Naive thymus-derived CD4-positive, alpha-beta T cell (primary cell): ENCODE measurements around the gene TTC33. TPM values are rescaled to one million over a fixed set of nuclear protein-coding genes. Genes with fewer than 3 reads are reported as not detected.
A peak's percentile ranks its signal among the peaks of the same experiment; 100 is the strongest.

Source experiments
- ATAC-seq: fragments of 150-1000 bp; cut with Tn5 transposase; 2 replicates; pipeline ENCODE4 v1.10.0; 2021; ENCODE audit warnings: mild to moderate bottlenecking, moderate library complexity
- CTCF ChIA-PET: fragments of 350-600 bp; sonication (Branson Sonifier 250); formaldehyde crosslinking; loops from one replicate; lab custom pipeline; 2021; ENCODE audit warnings: antibody characterized with exemption; lab: Charles Lee
- POLR2A ChIA-PET: fragments of 350-600 bp; sonication (Branson Sonifier 250); formaldehyde crosslinking; loops from one replicate; lab custom pipeline; 2021; ENCODE audit warnings: antibody characterized with exemption, inconsistent platforms; lab: Charles Lee
- DNase-seq, 9 donors: peaks; one replicate each; pipeline versions ENCODE4 v3.0.0 to v3.0.0-alpha.2; 2020 to 2022; ENCODE audit warnings: mixed read lengths in 1 of 9
- H3K27ac ChIP-seq: one replicate; pipeline ENCODE4 v1.7.0; 2013; ENCODE audit warnings: mild to moderate bottlenecking, low read depth, low read length, moderate library complexity
- H3K27me3 ChIP-seq, 2 donors: one replicate each; pipeline ENCODE4 v1.7.0; 2013; ENCODE audit warnings: low read length in 2 of 2, mild to moderate bottlenecking in 2 of 2, moderate library complexity in 2 of 2; ENCODE audit not compliant: control insufficient read depth in 2 of 2, insufficient read depth in 2 of 2
- H3K36me3 ChIP-seq, 3 experiments: 1 replicate in 2 of 3; 2 replicates in 1 of 3; pipeline ENCODE4 v1.7.0; 2013; ENCODE audit warnings: low read length in 3 of 3, mild to moderate bottlenecking in 3 of 3, moderate library complexity in 1 of 3; ENCODE audit not compliant: insufficient read depth in 3 of 3, control insufficient read depth in 2 of 3
- H3K4me1 ChIP-seq, 2 donors: one replicate each; pipeline ENCODE4 v1.7.0; 2013; ENCODE audit warnings: low read length in 2 of 2, mild to moderate bottlenecking in 2 of 2, moderate library complexity in 1 of 2; ENCODE audit not compliant: control insufficient read depth in 2 of 2, insufficient read depth in 2 of 2
- H3K4me3 ChIP-seq: 2 replicates; pipeline ENCODE4 v1.7.0; 2013; ENCODE audit warnings: mild to moderate bottlenecking, low read length
- H3K9me3 ChIP-seq, 3 experiments: 1 replicate in 2 of 3; 2 replicates in 1 of 3; pipeline ENCODE4 v1.7.0; 2013; ENCODE audit warnings: low read length in 3 of 3; ENCODE audit not compliant: control insufficient read depth in 2 of 3
- H3K27ac Mint-ChIP-seq, 9 donors: one replicate each; pipeline ENCODE4 v1.8.0; 2020 to 2022; ENCODE audit warnings: mixed read lengths in 9 of 9, mild to moderate bottlenecking in 8 of 9, moderate library complexity in 5 of 9, inconsistent platforms in 2 of 9
- H3K27me3 Mint-ChIP-seq, 5 donors: one replicate each; pipeline ENCODE4 v1.8.0; 2021 to 2022; ENCODE audit warnings: mixed read lengths in 5 of 5, mild to moderate bottlenecking in 1 of 5
- H3K36me3 Mint-ChIP-seq, 5 donors: one replicate each; pipeline ENCODE4 v1.8.0; 2020 to 2022; ENCODE audit warnings: mixed read lengths in 5 of 5, mild to moderate bottlenecking in 3 of 5, inconsistent platforms in 1 of 5
- H3K4me1 Mint-ChIP-seq, 7 donors: one replicate each; pipeline ENCODE4 v1.8.0; 2020 to 2022; ENCODE audit warnings: mixed read lengths in 7 of 7, mild to moderate bottlenecking in 3 of 7, inconsistent platforms in 1 of 7
- H3K4me3 Mint-ChIP-seq, 10 donors: one replicate each; pipeline ENCODE4 v1.8.0; 2020 to 2022; ENCODE audit warnings: mild to moderate bottlenecking in 10 of 10, mixed read lengths in 10 of 10, moderate library complexity in 6 of 10, inconsistent platforms in 2 of 10
- H3K9me3 Mint-ChIP-seq, 11 donors: one replicate each; pipeline ENCODE4 v1.8.0; 2020 to 2022; ENCODE audit warnings: mixed read lengths in 11 of 11, mild to moderate bottlenecking in 4 of 11, inconsistent platforms in 1 of 11, moderate library complexity in 1 of 11
- intact Hi-C, 2 donors: fragments of 100-400 bp; cut with micrococcal nuclease; formaldehyde crosslinking; loops; one replicate each; pipeline ENCODE4 v1.15.1; 2023
- polyA plus RNA-seq, 2 donors: library from polyadenylated mRNA; unstranded; fragments of 300-500 nt; fragmentation: Illumina TruSeq; gene quantifications; one replicate each; pipeline ENCODE4 v1.2.3, GENCODE V29; 2021
- total RNA-seq, 6 experiments: library from RNA in 5 of 6; stranded (reverse) in 5 of 6; gene quantifications; 1 replicate in 5 of 6; 2 replicates in 1 of 6; pipeline ENCODE4 v1.2.3 and lab custom pipeline; 2021 to 2026

Gene TTC33
- total and polyA plus RNA-seq, 7 experiments from 2014 or later, result 7.0 to 19.0 (median 14.0) TPM

- ChIA-PET POLR2A (interaction anchor here (1.4 kb wide), 1 partner anchor 108 kb away, joined by 3 read pairs; no protein-coding TSS in a partner anchor), CTCF (interaction anchor here (1.6 kb wide), 1 partner anchor 9 kb away, joined by 3 read pairs; no protein-coding TSS in a partner anchor)
- Histone ChIP-seq H3K4me3 (peak overlapping the region; percentile 0), H3K27ac (peak overlapping the region; percentile 54), H3K9me3 (no peaks in the 10 kb centered on the region), H3K4me1 (peaks cover 0 to 22% of the 10 kb centered on the region in 2 donors), H3K36me3 (no peaks in the 10 kb centered on the region), H3K27me3 (no peaks in the 10 kb centered on the region)
- DNase-seq (no peak), ATAC-seq (peak; percentile 42)
- Mint-ChIP-seq H3K27ac (peak overlapping the region; percentile 5 to 93 (median 85)), H3K9me3 (peaks cover 0 to 20% (median 0%) of the 10 kb centered on the region in 11 donors), H3K4me1 (peaks cover 17 to 60% (median 52%) of the 10 kb centered on the region in 7 donors), H3K36me3 (peaks cover 0 to 31% (median 0%) of the 10 kb centered on the region in 5 donors), H3K4me3 (peak overlapping the region in 9 of 10 donors; percentile 44 to 77 (median 67)), H3K27me3 (no peaks in the 10 kb centered on the region)
- intact Hi-C loops, result no loop called here
Observed at GRCh38 chr5:40515476-40515875, 240.3 kb downstream of the TTC33 start.

DNA sequence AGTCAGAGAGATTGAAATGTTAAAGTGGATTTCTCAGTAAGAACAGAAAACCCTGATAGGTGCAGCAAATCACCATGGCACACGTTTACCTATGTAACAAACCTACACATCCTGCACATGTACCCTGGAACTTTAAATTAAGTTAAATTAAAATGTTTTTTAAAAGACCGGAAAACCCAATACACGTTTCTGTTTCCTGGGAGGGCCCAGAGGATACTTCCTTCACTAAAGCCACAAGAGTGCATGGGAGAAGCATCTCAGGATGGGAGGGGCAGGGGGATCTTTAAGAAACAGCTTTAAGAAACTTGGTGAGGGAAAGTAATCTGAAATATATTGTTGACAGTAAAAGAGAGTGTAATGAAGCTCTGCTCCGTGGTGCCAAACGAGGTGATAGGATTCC, 240.8 kb downstream of the TTC33 start:
- Histone ChIP-seq H3K36me3 (no peaks in the 10 kb centered on the region), H3K4me1 (peaks cover 0 to 22% of the 10 kb centered on the region in 2 donors), H3K27me3 (no peaks in the 10 kb centered on the region), H3K4me3 (peak overlapping the region; percentile 0), H3K27ac (peak overlapping the region; percentile 54), H3K9me3 (no peaks in the 10 kb centered on the region)
- POLR2A ChIA-PET, result interaction anchor here (1.4 kb wide), 1 partner anchor 108 kb away, joined by 3 read pairs; no protein-coding TSS in a partner anchor
- ATAC-seq (peak; percentile 78), DNase-seq (peak in 7 of 9 donors; percentile 28 to 70 (median 59))
- Mint-ChIP-seq H3K4me1 (peaks cover 17 to 60% (median 52%) of the 10 kb centered on the region in 7 donors), H3K36me3 (peaks cover 0 to 31% (median 0%) of the 10 kb centered on the region in 5 donors), H3K27ac (peak overlapping the region; percentile 5 to 93 (median 85)), H3K9me3 (peaks cover 0 to 20% (median 0%) of the 10 kb centered on the region in 11 donors), H3K27me3 (no peaks in the 10 kb centered on the region), H3K4me3 (peak overlapping the region; percentile 5 to 77 (median 66))
- CTCF ChIA-PET, result interaction anchor here (1.6 kb wide), 1 partner anchor 8 kb away, joined by 3 read pairs; no protein-coding TSS in a partner anchor
- intact Hi-C loops, result no loop called here

GRCh38 chr5:40511801-40512200, 244.0 kb downstream of the TTC33 start:
- no peak for DNase-seq
- no peak for ATAC-seq
- H3K27ac Mint-ChIP-seq, result peak overlapping the region in 1 of 9 donors; percentile 62
- no peaks in the 10 kb centered on the region for H3K9me3 ChIP-seq
- peaks cover 0 to 12% (median 0%) of the 10 kb centered on the region in 11 donors for H3K9me3 Mint-ChIP-seq
- H3K36me3 ChIP-seq, result no peaks in the 10 kb centered on the region
- peaks cover 0 to 19% (median 0%) of the 10 kb centered on the region in 5 donors for H3K36me3 Mint-ChIP-seq
- no peaks in the 10 kb centered on the region for H3K27me3 Mint-ChIP-seq
- intact Hi-C loops, result no loop called here
- H3K4me1 ChIP-seq, result peaks cover 0 to 22% of the 10 kb centered on the region in 2 donors
- ChIA-PET CTCF (interaction anchor here (1.4 kb wide), 1 partner anchor 174 kb away, joined by 3 read pairs; no protein-coding TSS in a partner anchor), POLR2A (interaction anchor here (1.3 to 1.4 kb wide), 3 partner anchors 165 to 175 kb away, joined by 3 to 4 read pairs (median 4); no protein-coding TSS in a partner anchor)
- no peaks in the 10 kb centered on the region for H3K27me3 ChIP-seq
- no peak overlapping the region for H3K4me3 ChIP-seq
- H3K4me1 Mint-ChIP-seq, result peaks cover 18 to 45% (median 40%) of the 10 kb centered on the region in 7 donors
- H3K27ac ChIP-seq, result no peak overlapping the region
- H3K4me3 Mint-ChIP-seq, result no peak overlapping the region

DNA sequence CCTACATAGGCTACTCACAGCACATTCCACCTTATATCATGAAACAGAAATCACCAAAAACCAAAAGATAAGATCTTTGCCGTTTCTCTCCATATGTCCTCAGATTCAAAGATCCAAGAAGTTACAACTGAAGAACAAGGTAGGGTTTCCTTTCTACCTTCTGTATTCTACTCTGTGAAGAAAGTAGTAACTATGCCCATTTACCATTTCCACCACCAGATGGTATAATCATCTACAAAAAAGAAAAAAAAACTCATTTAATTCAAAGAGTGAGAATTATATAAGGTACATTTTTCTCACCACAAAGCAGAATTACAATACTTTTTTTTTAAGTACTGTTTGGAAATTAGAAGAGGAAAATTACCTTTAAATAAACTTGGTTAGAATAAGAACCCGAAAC, 248.7 kb downstream of the TTC33 start:
- Histone ChIP-seq H3K4me3 (no peak overlapping the region), H3K9me3 (no peaks in the 10 kb centered on the region), H3K36me3 (no peaks in the 10 kb centered on the region), H3K27ac (no peak overlapping the region), H3K27me3 (no peaks in the 10 kb centered on the region), H3K4me1 (no peaks in the 10 kb centered on the region)
- DNase-seq (peak in 5 of 9 donors; percentile 14 to 55 (median 37)), ATAC-seq (peak; percentile 60)
- Mint-ChIP-seq H3K36me3 (no peaks in the 10 kb centered on the region), H3K27ac (peak overlapping the region in 6 of 9 donors; percentile 0 to 50 (median 3)), H3K9me3 (peaks cover 0 to 2% (median 0%) of the 10 kb centered on the region in 11 donors), H3K27me3 (no peaks in the 10 kb centered on the region), H3K4me1 (peaks cover 5 to 18% (median 6%) of the 10 kb centered on the region in 7 donors), H3K4me3 (no peak overlapping the region)
- ChIA-PET POLR2A (no interaction called here), CTCF (interaction anchor here (1.0 kb wide), 1 partner anchor 8 kb away, joined by 3 read pairs; no protein-coding TSS in a partner anchor)
- intact Hi-C loops, result loop anchor here (1.0 to 10.0 kb wide), 10 partner anchors 50 to 790 kb away; no protein-coding TSS in a partner anchor

DNA sequence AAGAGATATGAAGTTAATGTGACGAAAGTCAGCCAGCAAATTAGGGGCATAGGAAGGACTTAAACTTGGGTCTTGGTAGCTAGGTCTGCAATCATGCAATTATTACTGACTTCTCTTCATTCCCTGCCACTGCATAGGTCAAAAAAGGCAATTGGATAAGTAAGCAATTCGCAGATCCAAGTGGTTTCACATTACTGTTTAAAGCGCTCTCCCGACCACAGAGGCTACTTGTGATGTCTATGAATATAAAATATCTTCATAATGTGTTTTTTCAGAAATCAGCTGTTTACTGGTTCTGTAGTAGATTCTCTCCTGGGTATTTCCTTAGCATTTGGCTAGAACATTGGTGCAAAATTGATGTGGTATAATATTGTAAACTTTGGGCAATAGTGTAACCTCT, 250.7 kb downstream of the TTC33 start:
- no peak for ATAC-seq
- DNase-seq, result no peak
- H3K9me3 ChIP-seq, result no peaks in the 10 kb centered on the region
- no peaks in the 10 kb centered on the region for H3K36me3 ChIP-seq
- H3K27me3 ChIP-seq, result no peaks in the 10 kb centered on the region
- peaks cover 5 to 14% (median 6%) of the 10 kb centered on the region in 7 donors for H3K4me1 Mint-ChIP-seq
- H3K9me3 Mint-ChIP-seq, result peaks cover 0 to 2% (median 0%) of the 10 kb centered on the region in 11 donors
- peak overlapping the region in 1 of 9 donors; percentile 4 for H3K27ac Mint-ChIP-seq
- intact Hi-C loops, result loop anchor here (5.0 to 10.0 kb wide), 5 partner anchors 52 to 788 kb away; no protein-coding TSS in a partner anchor
- H3K36me3 Mint-ChIP-seq, result no peaks in the 10 kb centered on the region
- no peaks in the 10 kb centered on the region for H3K27me3 Mint-ChIP-seq
- H3K4me1 ChIP-seq, result no peaks in the 10 kb centered on the region
- no peak overlapping the region for H3K4me3 Mint-ChIP-seq
- no peak overlapping the region for H3K27ac ChIP-seq
- CTCF ChIA-PET, result no interaction called here
- H3K4me3 ChIP-seq, result no peak overlapping the region
- POLR2A ChIA-PET, result no interaction called here

- Histone ChIP-seq H3K36me3 (no peaks in the 10 kb centered on the region), H3K4me3 (no peak overlapping the region), H3K27ac (no peak overlapping the region), H3K9me3 (no peaks in the 10 kb centered on the region), H3K27me3 (no peaks in the 10 kb centered on the region), H3K4me1 (no peaks in the 10 kb centered on the region)
- H3K27ac Mint-ChIP-seq, result peak overlapping the region in 1 of 9 donors; percentile 66
- ChIA-PET POLR2A (no interaction called here), CTCF (no interaction called here)
- DNase-seq, result peak in 1 of 9 donors; percentile 14
- intact Hi-C loops, result loop anchor here (2.0 to 10.0 kb wide), 2 partner anchors 93 to 559 kb away; no protein-coding TSS in a partner anchor
- H3K4me1 Mint-ChIP-seq, result peaks cover 5 to 14% (median 6%) of the 10 kb centered on the region in 7 donors
- no peaks in the 10 kb centered on the region for H3K27me3 Mint-ChIP-seq
- no peaks in the 10 kb centered on the region for H3K9me3 Mint-ChIP-seq
- no peak overlapping the region for H3K4me3 Mint-ChIP-seq
- H3K36me3 Mint-ChIP-seq, result no peaks in the 10 kb centered on the region
- ATAC-seq, result no peak
Observed at GRCh38 chr5:40503439-40503838, 252.3 kb downstream of the TTC33 start.
